ENCODE results near the gene CORT. TPM values are rescaled to one million over a fixed set of nuclear protein-coding genes. Genes with fewer than 3 reads are reported as not detected.

CORT gene
- total RNA-seq, 1 experiment from 2014 or later: 1.6 TPM

GRCh38 chr1:10495952-10496351 is 46.1 kb downstream of the CORT start:
- no peak overlapping the region for H2AFZ ChIP-seq
- CTCF ChIA-PET: no interaction called here
- no TSS peak for BruUV-seq (replicated peaks)
- H3K9me2 ChIP-seq (ENCODE audit: insufficient read depth): no peaks in the 10 kb centered on the region
- H3K4me3 ChIP-seq: no peak overlapping the region
- POLR2A ChIA-PET (ENCODE audit: unreplicated experiment): no interaction called here
- H3K9me3 ChIP-seq (ENCODE audit: insufficient read depth, low read depth): no peaks in the 10 kb centered on the region
- H3K79me2 ChIP-seq (ENCODE audit: low read depth): peaks cover 31% of the 10 kb centered on the region
- peaks cover 4% of the 10 kb centered on the region; the same call in 1 of the 2 replicates for H3F3A ChIP-seq (ENCODE audit: insufficient read depth, low read depth)
- H4K20me1 ChIP-seq (ENCODE audit: insufficient read depth): peaks cover 11% of the 10 kb centered on the region; the same call in 1 of the 2 replicates
- no peaks in the 10 kb centered on the region for H3K36me3 ChIP-seq (ENCODE audit: low read depth)
- no peak overlapping the region for H3K4me2 ChIP-seq
- H3K27ac ChIP-seq: no peak overlapping the region
- intact Hi-C loops (cut with micrococcal nuclease; ENCODE audit: unreplicated experiment): loop anchor here (5.0 kb wide), 1 partner anchor 416 kb away; no protein-coding TSS in a partner anchor
- H3K4me1 ChIP-seq (replicated peaks; ENCODE audit: insufficient read depth): no peaks in the 10 kb centered on the region
- no peaks in the 10 kb centered on the region for H3K27me3 ChIP-seq (ENCODE audit: insufficient read depth, low read depth)
- DNase-seq: no peak
- no peak for TF ChIP-seq EZH2 (IDR thresholded peaks at IDR 0.05; ENCODE audit: low read depth)
- no peak for TF ChIP-seq CTCF (conservative IDR thresholded peaks at IDR 0.05)

GRCh38 chr1:10497109-10497508 is 47.3 kb downstream of the CORT start:
- H3K27ac ChIP-seq: no peak overlapping the region
- H2AFZ ChIP-seq: no peak overlapping the region
- CTCF ChIA-PET: no interaction called here
- no peak overlapping the region for H3K4me3 ChIP-seq
- no peaks in the 10 kb centered on the region for H3K9me3 ChIP-seq (ENCODE audit: insufficient read depth, low read depth)
- POLR2A ChIA-PET (ENCODE audit: unreplicated experiment): no interaction called here
- no peaks in the 10 kb centered on the region for H3K36me3 ChIP-seq (ENCODE audit: low read depth)
- H3K79me2 ChIP-seq (ENCODE audit: low read depth): peaks cover 31% of the 10 kb centered on the region
- no peaks in the 10 kb centered on the region for H3K27me3 ChIP-seq (ENCODE audit: insufficient read depth, low read depth)
- H3K9me2 ChIP-seq (ENCODE audit: insufficient read depth): no peaks in the 10 kb centered on the region
- H3F3A ChIP-seq (ENCODE audit: insufficient read depth, low read depth): peaks cover 4% of the 10 kb centered on the region; the same call in 1 of the 2 replicates
- intact Hi-C loops (cut with micrococcal nuclease; ENCODE audit: unreplicated experiment): loop anchor here (5.0 kb wide), 1 partner anchor 415 kb away; no protein-coding TSS in a partner anchor
- peaks cover 12% of the 10 kb centered on the region; the same call in 1 of the 2 replicates for H4K20me1 ChIP-seq (ENCODE audit: insufficient read depth)
- no peaks in the 10 kb centered on the region for H3K4me1 ChIP-seq (replicated peaks; ENCODE audit: insufficient read depth)
- H3K4me2 ChIP-seq: no peak overlapping the region
- TF ChIP-seq EZH2 (IDR thresholded peaks at IDR 0.05; ENCODE audit: low read depth) (no peak), CTCF (conservative IDR thresholded peaks at IDR 0.05) (no peak)
- BruUV-seq (replicated peaks): no TSS peak
- no peak for DNase-seq

GRCh38 chr1:10498231-10498630 is 48.4 kb downstream of the CORT start:
- Histone ChIP-seq H3K4me1 (replicated peaks; ENCODE audit: insufficient read depth) (no peaks in the 10 kb centered on the region), H3K79me2 (ENCODE audit: low read depth) (peaks cover 31% of the 10 kb centered on the region), H3K9me3 (ENCODE audit: insufficient read depth, low read depth) (no peaks in the 10 kb centered on the region), H3K27ac (no peak overlapping the region), H2AFZ (no peak overlapping the region), H3K4me2 (no peak overlapping the region), H3K27me3 (ENCODE audit: insufficient read depth, low read depth) (no peaks in the 10 kb centered on the region), H3K9me2 (ENCODE audit: insufficient read depth) (no peaks in the 10 kb centered on the region), H4K20me1 (ENCODE audit: insufficient read depth) (peaks cover 19% of the 10 kb centered on the region; the same call in 1 of the 2 replicates), H3K4me3 (no peak overlapping the region), H3F3A (ENCODE audit: insufficient read depth, low read depth) (peaks cover 4% of the 10 kb centered on the region; the same call in 1 of the 2 replicates), H3K36me3 (ENCODE audit: low read depth) (no peaks in the 10 kb centered on the region)
- no peak for DNase-seq
- ChIA-PET CTCF (no interaction called here), POLR2A (ENCODE audit: unreplicated experiment) (no interaction called here)
- BruUV-seq (replicated peaks): no TSS peak
- intact Hi-C loops (cut with micrococcal nuclease; ENCODE audit: unreplicated experiment): loop anchor here (5.0 kb wide), 1 partner anchor 414 kb away; no protein-coding TSS in a partner anchor
- TF ChIP-seq EZH2 (IDR thresholded peaks at IDR 0.05; ENCODE audit: low read depth) (no peak), CTCF (conservative IDR thresholded peaks at IDR 0.05) (no peak)

Other genes with a start within 250 kb of the CORT start
- 20.6 and 22.7 TPM in 2 replicates for gene KIF1B, start 239.5 kb upstream of the CORT start, total RNA-seq (2021)
- 526 and 559 TPM in 2 replicates for gene PGD, start 51.0 kb upstream of the CORT start, total RNA-seq (2021)
- gene CENPS, start 19.6 kb upstream of the CORT start, total RNA-seq (2021): 28.5 and 35.9 TPM in 2 replicates
- 35.2 and 36.8 TPM in 2 replicates for gene DFFA, start 22.5 kb downstream of the CORT start, total RNA-seq (2021)
- gene PEX14, start 24.9 kb downstream of the CORT start, total RNA-seq (2021): 28.3 and 34.7 TPM in 2 replicates

All from PC-9 (cell line).